ENCODE measurements around the gene RHEB.

Gene RHEB

GRCh38 chr7:151425670-151426440 lies 93.8 kb downstream of the RHEB start:
- TF ChIP-seq CEBPB (IDR thresholded peaks at IDR 0.05): peak; percentile 68
- TF ChIP-seq RAD21 (IDR thresholded peaks at IDR 0.05; ENCODE audit: low read depth): no peak

- no peak for TF ChIP-seq REST (IDR thresholded peaks at IDR 0.05; ENCODE audit: low read depth)
- TF ChIP-seq RAD21 (IDR thresholded peaks at IDR 0.05; ENCODE audit: low read depth): no peak
- TF ChIP-seq CREB1 (IDR thresholded peaks at IDR 0.05; ENCODE audit: low read depth): no peak
- no peak for TF ChIP-seq FOXM1 (IDR thresholded peaks at IDR 0.05; ENCODE audit: borderline replicate concordance, low read depth)
- TF ChIP-seq YY1 (IDR thresholded peaks at IDR 0.05; ENCODE audit: low read depth): no peak
- no peak for TF ChIP-seq TEAD4 (IDR thresholded peaks at IDR 0.05)
These were observed 94.9 kb downstream of the RHEB start for GRCh38 chr7:151424799-151425198.

GRCh38 chr7:151423936-151424335 lies 95.8 kb downstream of the RHEB start:
- TF ChIP-seq CREB1 (IDR thresholded peaks at IDR 0.05; ENCODE audit: low read depth) (no peak), TEAD4 (IDR thresholded peaks at IDR 0.05) (no peak), EGR1 (IDR thresholded peaks at IDR 0.05) (no peak), CEBPB (IDR thresholded peaks at IDR 0.05) (no peak), FOXM1 (IDR thresholded peaks at IDR 0.05; ENCODE audit: borderline replicate concordance, low read depth) (no peak), USF1 (IDR thresholded peaks at IDR 0.05) (no peak), RAD21 (IDR thresholded peaks at IDR 0.05; ENCODE audit: low read depth) (no peak), ZBTB7A (IDR thresholded peaks at IDR 0.05; ENCODE audit: low read depth) (no peak), MAX (IDR thresholded peaks at IDR 0.05) (no peak), TAF1 (IDR thresholded peaks at IDR 0.05; ENCODE audit: low read depth) (no peak), NFIC (IDR thresholded peaks at IDR 0.05) (no peak), TCF12 (IDR thresholded peaks at IDR 0.05; ENCODE audit: low read depth) (no peak), YY1 (IDR thresholded peaks at IDR 0.05; ENCODE audit: low read depth) (no peak), EP300 (IDR thresholded peaks at IDR 0.05; ENCODE audit: borderline replicate concordance) (no peak), REST (IDR thresholded peaks at IDR 0.05; ENCODE audit: low read depth) (no peak)

- TF ChIP-seq EGR1 (IDR thresholded peaks at IDR 0.05): no peak
- no peak for TF ChIP-seq RAD21 (IDR thresholded peaks at IDR 0.05; ENCODE audit: low read depth)
- no peak for TF ChIP-seq ZBTB7A (IDR thresholded peaks at IDR 0.05; ENCODE audit: low read depth)
- no peak for TF ChIP-seq NFIC (IDR thresholded peaks at IDR 0.05)
- TF ChIP-seq TAF1 (IDR thresholded peaks at IDR 0.05; ENCODE audit: low read depth): no peak
- TF ChIP-seq CREB1 (IDR thresholded peaks at IDR 0.05; ENCODE audit: low read depth): no peak
These were observed 96.5 kb downstream of the RHEB start for GRCh38 chr7:151423226-151423625.

GRCh38 chr7:151422212-151422611 lies 97.5 kb downstream of the RHEB start:
- TF ChIP-seq FOXM1 (IDR thresholded peaks at IDR 0.05; ENCODE audit: borderline replicate concordance, low read depth): no peak
- no peak for TF ChIP-seq MAX (IDR thresholded peaks at IDR 0.05)
- no peak for TF ChIP-seq REST (IDR thresholded peaks at IDR 0.05; ENCODE audit: low read depth)
- TF ChIP-seq YY1 (IDR thresholded peaks at IDR 0.05; ENCODE audit: low read depth): no peak
- TF ChIP-seq CREB1 (IDR thresholded peaks at IDR 0.05; ENCODE audit: low read depth): no peak
- no peak for TF ChIP-seq EGR1 (IDR thresholded peaks at IDR 0.05)
- TF ChIP-seq RAD21 (IDR thresholded peaks at IDR 0.05; ENCODE audit: low read depth): no peak
- no peak for TF ChIP-seq TAF1 (IDR thresholded peaks at IDR 0.05; ENCODE audit: low read depth)
- TF ChIP-seq USF1 (IDR thresholded peaks at IDR 0.05): no peak
- TF ChIP-seq TCF12 (IDR thresholded peaks at IDR 0.05; ENCODE audit: low read depth): no peak
- no peak for TF ChIP-seq NFIC (IDR thresholded peaks at IDR 0.05)
- no peak for TF ChIP-seq ZBTB7A (IDR thresholded peaks at IDR 0.05; ENCODE audit: low read depth)
- no peak for TF ChIP-seq CEBPB (IDR thresholded peaks at IDR 0.05)
- no peak for TF ChIP-seq TEAD4 (IDR thresholded peaks at IDR 0.05)
